HCT116 (cell line): Measurements from ENCODE around the gene ESRRA. TPM values are rescaled to one million over a fixed set of nuclear protein-coding genes. Genes with fewer than 3 reads are reported as not detected.

Source experiments
- ATAC-seq: fragments of 200-7000 bp; cut with Tn5 transposase; 2 replicates; pipeline ENCODE4 v1.9.1; 2020; ENCODE audit warnings: mild to moderate bottlenecking, moderate library complexity
- BruUV-seq: library from RNA; stranded (reverse); fragments of 400-500 nt; replicated peaks from 2 replicates; lab custom pipeline; 2021; lab: Mats Ljungman, UMichigan
- CTCF ChIA-PET: fragments of 300-600 bp; sonication (Branson Sonifier 250); formaldehyde crosslinking; loops from one replicate; lab custom pipeline; 2021; ENCODE audit warnings: antibody characterized with exemption; lab: Charles Lee
- POLR2A ChIA-PET: fragments of 300-600, 350-600 bp; sonication (Branson Sonifier 250); formaldehyde crosslinking; loops from one replicate; lab custom pipeline; 2021; ENCODE audit warnings: antibody characterized with exemption; lab: Charles Lee
- RAD21 ChIA-PET, 2 experiments: fragments of 300-600 bp; sonication (Branson Sonifier 250); formaldehyde crosslinking; loops; one replicate each; lab custom pipeline; 2023; ENCODE audit warnings: low total read pairs in 2 of 2; ENCODE audit not compliant: uncharacterized antibody in 2 of 2, unreplicated experiment in 2 of 2, low non-redundant PET in 1 of 2; lab: Charles Lee
- DNase-seq: peaks from one replicate; pipeline ENCODE4 v3.0.0-alpha.2; 2010; ENCODE audit warnings: low read depth, low spot score
- H2AFZ ChIP-seq: fragments of 200-600 bp; shearing (Covaris generic), sonication (generic); 2 replicates; pipeline ENCODE4 v1.6.1; 2017; ENCODE audit warnings: low read depth, mixed run types, mixed read lengths, antibody characterized with exemption, low read length; ENCODE audit not compliant: poor library complexity, severe bottlenecking
- H3K27ac ChIP-seq: 2 replicates; pipeline ENCODE4 v1.5.1; 2012; ENCODE audit warnings: low read depth, low read length
- H3K27me3 ChIP-seq: fragments of 200-600 bp; sonication (generic); 2 replicates; pipeline ENCODE4 v1.6.1; 2016; ENCODE audit warnings: mixed run types, low read length, mixed read lengths; ENCODE audit not compliant: insufficient read depth
- H3K36me3 ChIP-seq, 2 experiments: fragments of 200-500 bp in 1 of 2; fragments of 200-600 bp in 1 of 2; sonication (Bioruptor generic) in 1 of 2; sonication (generic) in 1 of 2; 2 replicates each; pipeline versions ENCODE4 v1.5.1 to v1.6.1; 2014 to 2016; ENCODE audit warnings: low read length in 2 of 2, inconsistent platforms in 1 of 2, mixed read lengths in 1 of 2, mixed run types in 1 of 2; ENCODE audit not compliant: insufficient read depth in 2 of 2, control insufficient read depth in 1 of 2
- H3K4me1 ChIP-seq, 2 experiments: fragments of 200-600 bp in 1 of 2; sonication (generic) in 1 of 2; 2 replicates each; pipeline versions ENCODE4 v1.5.1 to v1.6.1; 2012 to 2017; ENCODE audit warnings: low read length in 2 of 2, inconsistent platforms in 1 of 2, mild to moderate bottlenecking in 1 of 2, mixed read lengths in 1 of 2, mixed run types in 1 of 2, moderate library complexity in 1 of 2; ENCODE audit not compliant: insufficient read depth in 2 of 2, control insufficient read depth in 1 of 2
- H3K4me2 ChIP-seq: fragments of 200-600 bp; sonication (generic); 2 replicates; pipeline ENCODE4 v1.6.1; 2017; ENCODE audit warnings: mixed run types, low read length, mixed read lengths
- H3K4me3 ChIP-seq, 2 experiments: fragments of 200-600 bp in 1 of 2; sonication (generic) in 1 of 2; replicated peaks in 1 of 2; 2 replicates each; pipeline ENCODE4 v1.5.1; 2011 to 2016; ENCODE audit warnings: low read length in 2 of 2, control low read depth in 1 of 2, low read depth in 1 of 2, mild to moderate bottlenecking in 1 of 2, mixed read lengths in 1 of 2, mixed run types in 1 of 2
- H3K79me2 ChIP-seq: fragments of 200-600 bp; sonication (generic); 2 replicates; pipeline ENCODE4 v1.6.1; 2017; ENCODE audit warnings: mild to moderate bottlenecking, mixed run types, low read length, moderate library complexity, mixed read lengths; ENCODE audit not compliant: insufficient read depth
- H3K9ac ChIP-seq: fragments of 200-600 bp; sonication (generic); 2 replicates; pipeline ENCODE4 v1.6.1; 2016; ENCODE audit warnings: low read length, mixed read lengths
- H3K9me2 ChIP-seq: fragments of 200-600 bp; sonication (generic), shearing (Covaris generic); 2 replicates; pipeline ENCODE4 v1.6.1; 2017; ENCODE audit warnings: mixed run types, mild to moderate bottlenecking, moderate library complexity; ENCODE audit not compliant: insufficient read depth
- H3K9me3 ChIP-seq, 2 experiments: fragments of 200-500 bp in 1 of 2; fragments of 200-600 bp in 1 of 2; sonication (Bioruptor generic) in 1 of 2; sonication (generic) in 1 of 2; 2 replicates each; pipeline ENCODE4 v1.6.1; 2014 to 2017; ENCODE audit warnings: low read length in 2 of 2, mixed read lengths in 2 of 2, inconsistent platforms in 1 of 2, low read depth in 1 of 2, mild to moderate bottlenecking in 1 of 2, mixed run types in 1 of 2, moderate library complexity in 1 of 2; ENCODE audit not compliant: control insufficient read depth in 1 of 2, insufficient read depth in 1 of 2
- H4K20me1 ChIP-seq: fragments of 200-600 bp; sonication (generic), shearing (Covaris generic); 2 replicates; pipeline ENCODE4 v1.6.1; 2017; ENCODE audit warnings: mixed run types, mild to moderate bottlenecking, moderate library complexity; ENCODE audit not compliant: insufficient read depth
- CTCF ChIP-seq, 3 experiments: fragments of 200-600 bp in 1 of 3; sonication (generic) in 1 of 3; IDR thresholded peaks in 2 of 3; conservative IDR thresholded peaks in 1 of 3; 2 replicates each; pipeline ENCODE4 v1.5.1; 2012 to 2017; ENCODE audit warnings: low read depth in 2 of 3, low read length in 2 of 3, antibody characterized with exemption in 1 of 3, borderline replicate concordance in 1 of 3, control low read depth in 1 of 3, mild to moderate bottlenecking in 1 of 3, mixed read lengths in 1 of 3, mixed run types in 1 of 3, moderate library complexity in 1 of 3; ENCODE audit not compliant: insufficient read depth in 1 of 3
- EGR1 ChIP-seq: IDR thresholded peaks from 2 replicates; pipeline ENCODE4 v1.6.1; 2012; ENCODE audit warnings: low read depth
- ELF1 ChIP-seq: IDR thresholded peaks from 2 replicates; pipeline ENCODE4 v1.6.1; 2012; ENCODE audit warnings: low read depth, borderline replicate concordance
- EZH2 ChIP-seq: fragments of 200-600 bp; sonication (generic); IDR thresholded peaks from 2 replicates; pipeline ENCODE4 v1.6.1; 2017; ENCODE audit warnings: antibody characterized with exemption, mixed run types
- POLR2A ChIP-seq: IDR thresholded peaks from 2 replicates; pipeline ENCODE4 v1.7.0; 2011; ENCODE audit warnings: borderline replicate concordance; ENCODE audit not compliant: insufficient read depth, insufficient read length; ENCODE audit errors: extremely low read depth
- POLR2AphosphoS5 ChIP-seq: IDR thresholded peaks from 2 replicates; pipeline ENCODE4 v1.6.1; 2011; ENCODE audit warnings: mild to moderate bottlenecking, low read depth, low read length, moderate library complexity
- SP1 ChIP-seq: IDR thresholded peaks from 2 replicates; pipeline ENCODE4 v1.6.1; 2012; ENCODE audit warnings: low read depth
- SRF ChIP-seq: IDR thresholded peaks from 2 replicates; pipeline ENCODE4 v1.6.1; 2012; ENCODE audit warnings: low read depth
- YY1 ChIP-seq: IDR thresholded peaks from 2 replicates; pipeline ENCODE4 v1.6.1; 2011; ENCODE audit warnings: low read length, low read depth, moderate library complexity, mild to moderate bottlenecking; ENCODE audit not compliant: insufficient replicate concordance; ENCODE audit errors: extremely low read depth
- ZFX ChIP-seq: fragments of 450-650 bp; IDR thresholded peaks from 2 replicates; pipeline ENCODE4 v1.6.1; 2017
- intact Hi-C: fragments of 100-400 bp; cut with micrococcal nuclease; formaldehyde crosslinking; loops from 2 replicates; pipeline ENCODE4 v1.10.0; 2022
- total RNA-seq: library from RNA; stranded (reverse); gene quantifications from one replicate; pipeline ENCODE4 v1.2.1, GENCODE V29; 2021; ENCODE audit not compliant: unreplicated experiment
- TF ChIP-seq, protein P1 (sequence below): IDR thresholded peaks from 2 replicates; pipeline ENCODE4 v1.6.1; 2012

Gene ESRRA
- total RNA-seq, 1 experiment from 2014 or later: 62.7 TPM

GRCh38 chr11:64305691-64306562, 603 bp downstream of the ESRRA start:
- Histone ChIP-seq H3K4me1 (peaks cover 12 to 48% of the 10 kb centered on the region in 2 experiments; a peak in 3 of 4 replicates), H3K4me3 (peak overlapping the region; percentile 67 to 81), H3K36me3 (peaks cover 0 to 8% of the 10 kb centered on the region in 2 experiments; a peak in 1 of 4 replicates), H3K4me2 (peak overlapping the region; percentile 98), H4K20me1 (no peaks in the 10 kb centered on the region), H3K9me3 (no peaks in the 10 kb centered on the region), H3K27ac (peak overlapping the region; percentile 96), H3K27me3 (no peaks in the 10 kb centered on the region), H3K9ac (peak overlapping the region; percentile 92), H2AFZ (no peak overlapping the region), H3K9me2 (no peaks in the 10 kb centered on the region), H3K79me2 (peaks cover 35% of the 10 kb centered on the region)
- POLR2A ChIA-PET: interaction anchor here (0.7 to 5.5 kb wide), 5 partner anchors 12 to 1465 kb away, joined by 3 to 30 read pairs (median 5); partner anchors contain the start of genes PRDX5, STIP1 and TRMT112
- peak; percentile 31 for ATAC-seq
- intact Hi-C loops: loop anchor here (2.0 to 5.0 kb wide), 3 partner anchors 36 to 65 kb away; partner anchors contain the start of genes CCDC88B, FKBP2 and PLCB3
- peak; percentile 39 for DNase-seq
- CTCF ChIA-PET: interaction anchor here (1.0 to 5.8 kb wide), 6 partner anchors 12 to 101 kb away, joined by 3 to 80 read pairs (median 22); partner anchors contain the start of genes FERMT3, PRDX5 and TRMT112
- RAD21 ChIA-PET: interaction anchor here in 1 of 2 experiments (1.6 to 2.5 kb wide), 2 partner anchors 12 to 101 kb away, joined by 6 to 7 read pairs; partner anchors contain the start of gene PRDX5
- BruUV-seq: no TSS peak
- peak; percentile 85 for TF ChIP-seq POLR2A
- no peak for TF ChIP-seq ELF1
- peak; percentile 62 for TF ChIP-seq POLR2AphosphoS5
- TF ChIP-seq SP1: no peak
- peak; percentile 41; the same call in 1 of the 2 replicates for TF ChIP-seq ZFX
- TF ChIP-seq, protein P1, sequence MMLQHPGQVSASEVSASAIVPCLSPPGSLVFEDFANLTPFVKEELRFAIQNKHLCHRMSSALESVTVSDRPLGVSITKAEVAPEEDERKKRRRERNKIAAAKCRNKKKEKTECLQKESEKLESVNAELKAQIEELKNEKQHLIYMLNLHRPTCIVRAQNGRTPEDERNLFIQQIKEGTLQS: no peak
- TF ChIP-seq EZH2: no peak
- no peak for TF ChIP-seq EGR1
- peak; percentile 8 for TF ChIP-seq YY1
- no peak for TF ChIP-seq SRF
- TF ChIP-seq CTCF (IDR thresholded peaks at IDR 0.05 in 2 of 3, conservative IDR thresholded peaks at IDR 0.05 in 1 of 3; ENCODE audit: borderline replicate concordance in 1 of 3, insufficient read depth in 1 of 3, low read depth in 2 of 3, low read length in 2 of 3): peak in 2 of 3 experiments; percentile 18 to 32; a peak in 2 of 6 replicates
